RWPE2 (cell line): ENCODE data around the gene YWHAQ.
A peak's percentile ranks its signal among the peaks of the same experiment; 100 is the strongest.

Experiments
- ATAC-seq: fragments of 200-7000 bp; cut with Tn5 transposase; 3 replicates; pipeline ENCODE4 v1.9.1; 2021; ENCODE audit warnings: low read depth
- DNase-seq: peaks from one replicate; pipeline ENCODE4 v3.0.0-alpha.2; 2020; ENCODE audit warnings: low spot score
- H3K27ac ChIP-seq: fragments of 450-650 bp; 2 replicates; pipeline ENCODE4 v1.5.1; 2017; ENCODE audit warnings: mild to moderate bottlenecking; ENCODE audit not compliant: poor library complexity, severe bottlenecking
- H3K27me3 ChIP-seq: fragments of 250-450 bp; sonication (Bioruptor Pico); 2 replicates; pipeline ENCODE4 v1.5.1; 2021; ENCODE audit warnings: mild to moderate bottlenecking, moderate library complexity; ENCODE audit not compliant: insufficient read depth, poor library complexity, severe bottlenecking
- H3K36me3 ChIP-seq: fragments of 250-450 bp; sonication (Bioruptor Pico); 2 replicates; pipeline ENCODE4 v1.5.1; 2020; ENCODE audit warnings: low read depth, mild to moderate bottlenecking, moderate library complexity
- H3K4me1 ChIP-seq: fragments of 250-450 bp; sonication (Bioruptor Pico); 2 replicates; pipeline ENCODE4 v1.5.1; 2021; ENCODE audit warnings: mild to moderate bottlenecking, moderate library complexity; ENCODE audit not compliant: insufficient read depth, poor library complexity, severe bottlenecking
- H3K4me3 ChIP-seq: fragments of 250-450 bp; sonication (Bioruptor Pico); 2 replicates; pipeline ENCODE4 v1.5.1; 2021; ENCODE audit warnings: mild to moderate bottlenecking, moderate library complexity; ENCODE audit not compliant: severe bottlenecking
- H3K9me3 ChIP-seq: fragments of 250-450 bp; sonication (Bioruptor Pico); 2 replicates; pipeline ENCODE4 v1.5.1; 2021; ENCODE audit warnings: mild to moderate bottlenecking, moderate library complexity; ENCODE audit not compliant: severe bottlenecking
- CTCF ChIP-seq: fragments of 450-650 bp; IDR thresholded peaks from one replicate; pipeline ENCODE4 v1.5.1; 2017; ENCODE audit warnings: mild to moderate bottlenecking, moderate library complexity; ENCODE audit not compliant: poor library complexity, severe bottlenecking

Gene YWHAQ

DNA sequence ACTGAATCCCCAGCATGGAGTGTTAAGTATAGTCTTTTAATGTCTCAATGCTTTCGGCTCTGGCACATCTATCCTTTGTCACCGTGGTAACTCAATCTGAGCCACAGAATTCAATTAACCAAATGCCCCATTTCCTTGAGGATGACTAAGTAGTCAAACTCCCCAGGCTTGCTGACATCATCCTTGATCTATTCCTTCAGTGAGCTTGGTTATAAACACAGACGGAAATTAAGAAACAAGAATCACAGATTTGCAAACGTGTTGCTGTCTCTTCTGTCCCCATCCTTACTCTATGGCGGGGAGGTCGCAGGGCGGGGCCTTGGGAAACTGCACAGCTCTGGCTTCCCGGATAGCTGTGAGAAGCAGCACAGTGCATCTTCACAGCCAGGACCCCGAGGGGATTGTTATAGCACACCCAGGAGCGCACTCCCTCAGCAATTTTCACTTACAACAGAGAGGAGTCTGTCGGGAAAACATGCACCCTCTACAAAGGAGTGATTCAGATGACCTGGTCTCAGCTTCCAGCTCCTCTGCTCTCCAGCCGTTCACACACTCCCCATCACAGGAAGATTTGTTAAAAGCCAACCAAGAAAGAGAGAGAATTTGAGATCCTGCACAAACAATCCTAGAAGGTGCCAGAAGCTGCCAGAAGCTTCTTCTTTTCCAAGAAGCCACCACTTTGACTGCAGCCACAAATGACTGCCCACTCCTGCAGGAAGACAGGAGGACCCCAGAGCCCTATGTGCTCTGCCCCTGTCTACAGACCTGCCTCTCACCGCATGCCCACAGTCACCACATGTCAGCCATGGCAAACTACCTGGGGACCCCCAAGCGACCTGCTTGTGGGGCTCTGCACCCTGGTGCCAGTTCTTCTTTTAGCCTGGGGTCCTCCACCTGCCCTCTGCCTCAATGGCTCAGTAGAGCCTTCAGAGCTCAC lies 44.9 kb upstream of the YWHAQ start:
- H3K36me3 ChIP-seq = no peaks in the 10 kb centered on the region
- H3K4me1 ChIP-seq = no peaks in the 10 kb centered on the region
- no peak for TF ChIP-seq CTCF
- H3K4me3 ChIP-seq = no peak overlapping the region
- H3K27me3 ChIP-seq = no peaks in the 10 kb centered on the region
- peak overlapping the region; percentile 82 for H3K27ac ChIP-seq
- ATAC-seq (peak; percentile 94), DNase-seq (no peak)
- H3K9me3 ChIP-seq = no peaks in the 10 kb centered on the region

DNA sequence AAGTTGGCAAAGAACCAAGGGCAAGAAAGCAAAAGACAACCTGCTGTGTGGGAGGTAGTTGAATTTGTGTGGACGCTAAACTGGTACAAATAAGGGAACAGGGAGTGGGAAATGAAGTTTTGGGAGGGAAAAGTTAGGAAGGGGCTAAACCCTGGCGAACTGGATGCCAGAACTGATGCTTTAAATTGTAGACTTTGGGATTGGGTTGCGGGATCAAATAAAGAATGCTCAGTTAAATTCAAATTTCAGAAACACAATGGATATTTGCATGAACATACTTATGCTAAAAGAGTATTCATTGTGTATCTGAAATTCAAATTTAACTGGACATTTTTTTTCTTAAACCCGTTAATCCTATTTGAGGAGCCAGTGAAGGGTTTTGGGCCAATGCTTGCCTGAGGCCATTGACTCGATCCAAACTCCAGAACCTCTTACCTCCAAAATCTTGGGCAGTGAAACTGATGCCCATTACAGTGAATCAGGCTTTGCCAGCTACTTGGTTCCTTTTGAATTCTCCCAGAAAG lies 44.2 kb upstream of the YWHAQ start:
- ATAC-seq (no peak), DNase-seq (no peak)
- no peaks in the 10 kb centered on the region for H3K27me3 ChIP-seq
- H3K4me1 ChIP-seq = no peaks in the 10 kb centered on the region
- TF ChIP-seq CTCF = no peak
- H3K9me3 ChIP-seq = no peaks in the 10 kb centered on the region
- H3K4me3 ChIP-seq = no peak overlapping the region
- peak overlapping the region; percentile 82 for H3K27ac ChIP-seq
- H3K36me3 ChIP-seq = no peaks in the 10 kb centered on the region

DNA sequence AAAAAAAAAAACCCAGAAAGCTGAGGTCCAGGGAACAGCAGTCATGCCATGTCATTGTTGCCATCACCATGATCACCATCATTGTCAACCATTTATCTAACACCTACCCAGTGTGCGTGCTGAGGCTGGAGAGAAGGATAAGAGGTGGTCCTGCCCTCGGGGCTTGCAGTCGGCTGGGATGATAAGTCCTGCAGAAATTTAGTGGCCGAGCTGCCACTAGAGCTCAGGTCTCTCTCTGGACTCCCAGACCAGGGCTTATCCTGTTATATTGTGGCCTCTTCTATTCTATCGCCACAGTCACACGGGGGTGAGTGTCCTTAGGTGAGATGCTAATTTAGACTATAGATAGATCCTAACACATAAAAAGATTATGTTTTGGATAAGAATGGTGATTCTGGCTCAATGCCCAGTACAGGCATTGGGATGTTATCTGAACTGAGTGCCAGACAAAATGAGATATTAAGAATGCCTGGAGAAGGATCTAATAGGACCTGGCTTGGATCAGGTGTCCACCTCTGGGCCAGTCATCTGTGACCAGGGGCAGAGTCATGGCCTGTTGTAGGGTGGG lies 43.2 kb upstream of the YWHAQ start:
- Histone ChIP-seq H3K9me3 (no peaks in the 10 kb centered on the region), H3K36me3 (no peaks in the 10 kb centered on the region), H3K27ac (no peak overlapping the region), H3K27me3 (no peaks in the 10 kb centered on the region), H3K4me3 (no peak overlapping the region), H3K4me1 (no peaks in the 10 kb centered on the region)
- ATAC-seq (no peak), DNase-seq (no peak)
- no peak for TF ChIP-seq CTCF

DNA sequence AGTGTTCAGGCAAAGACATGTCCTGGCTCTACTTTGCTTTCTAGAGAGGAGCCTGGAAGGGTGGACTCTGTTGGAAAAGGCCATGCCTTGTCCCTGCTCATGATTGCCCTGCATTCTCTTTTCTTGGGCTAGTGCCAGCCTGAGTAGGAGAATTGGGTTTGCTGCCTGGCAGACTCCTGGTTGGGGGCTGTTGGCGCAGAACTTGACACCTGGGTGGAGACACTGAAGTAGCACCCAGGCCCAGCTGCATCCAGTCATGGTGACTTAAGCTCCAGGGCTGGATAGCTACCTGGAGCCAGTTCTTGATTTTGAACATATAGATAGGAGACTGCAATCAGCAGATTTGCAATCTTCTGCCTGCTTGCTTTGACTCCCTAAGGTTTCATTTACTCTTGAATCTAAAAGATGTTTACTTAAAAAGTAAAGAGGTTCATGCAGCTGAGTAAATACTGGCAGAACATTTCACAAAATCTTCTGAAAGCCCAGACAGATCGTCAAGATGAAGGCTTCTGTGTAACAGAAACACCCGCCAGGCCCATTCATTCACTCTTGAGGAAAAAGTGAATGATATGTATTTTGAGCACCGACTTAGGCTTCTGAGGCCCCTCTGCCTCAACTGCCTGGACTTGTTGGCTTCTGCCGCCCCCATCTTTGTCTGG lies 38.0 kb upstream of the YWHAQ start:
- no peak for DNase-seq
- Histone ChIP-seq H3K27me3 (no peaks in the 10 kb centered on the region), H3K9me3 (no peaks in the 10 kb centered on the region), H3K36me3 (no peaks in the 10 kb centered on the region), H3K4me1 (no peaks in the 10 kb centered on the region), H3K4me3 (no peak overlapping the region), H3K27ac (no peak overlapping the region)
- no peak for TF ChIP-seq CTCF
- ATAC-seq = no peak
